ENCODE data around the gene DOP1A.
A peak's percentile ranks its signal among the peaks of the same experiment; 100 is the strongest.

DNA sequence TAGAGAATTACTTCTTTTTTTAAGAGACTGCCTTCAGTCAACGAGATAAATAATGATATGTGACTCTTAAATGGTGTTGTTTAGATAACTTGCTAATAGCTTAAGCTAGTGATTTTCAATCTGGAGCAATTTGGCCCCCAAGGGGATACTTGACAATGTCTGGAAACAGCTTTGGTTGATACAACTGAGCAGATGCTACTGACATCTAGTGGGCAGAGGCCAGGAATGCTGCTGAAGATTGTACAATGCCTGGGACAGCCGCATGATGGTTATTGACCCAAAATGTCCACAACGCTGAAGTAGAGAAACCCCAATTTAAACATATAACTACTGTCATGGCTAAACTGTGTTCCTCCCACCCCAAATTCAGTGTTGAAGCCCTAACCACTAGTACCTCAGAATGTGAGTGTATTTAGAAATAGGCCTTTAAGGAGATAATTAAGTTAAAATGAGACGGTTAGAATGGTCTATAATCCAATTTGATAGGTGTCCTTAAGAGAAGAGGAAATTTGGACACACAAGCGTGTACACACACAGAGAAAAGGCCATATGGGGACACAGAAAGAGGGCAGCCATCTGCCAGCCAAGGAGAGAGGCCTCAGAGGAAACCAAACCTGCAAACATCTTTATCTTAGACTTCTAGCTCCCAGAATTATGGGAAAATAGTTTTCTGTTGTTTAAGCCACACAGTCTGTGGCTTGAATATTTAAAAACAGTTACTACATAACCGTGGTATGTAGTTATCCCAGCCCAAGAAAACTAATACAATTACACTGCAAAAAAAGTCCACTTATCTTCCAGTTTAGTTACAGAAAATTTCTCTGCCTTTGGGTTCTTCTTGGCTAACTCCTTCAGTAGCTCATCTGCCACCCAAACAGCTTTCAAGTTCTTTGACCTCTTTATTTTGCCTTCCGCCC lies 147.9 kb downstream of the DOP1A start:
- TF ChIP-seq, protein P1, sequence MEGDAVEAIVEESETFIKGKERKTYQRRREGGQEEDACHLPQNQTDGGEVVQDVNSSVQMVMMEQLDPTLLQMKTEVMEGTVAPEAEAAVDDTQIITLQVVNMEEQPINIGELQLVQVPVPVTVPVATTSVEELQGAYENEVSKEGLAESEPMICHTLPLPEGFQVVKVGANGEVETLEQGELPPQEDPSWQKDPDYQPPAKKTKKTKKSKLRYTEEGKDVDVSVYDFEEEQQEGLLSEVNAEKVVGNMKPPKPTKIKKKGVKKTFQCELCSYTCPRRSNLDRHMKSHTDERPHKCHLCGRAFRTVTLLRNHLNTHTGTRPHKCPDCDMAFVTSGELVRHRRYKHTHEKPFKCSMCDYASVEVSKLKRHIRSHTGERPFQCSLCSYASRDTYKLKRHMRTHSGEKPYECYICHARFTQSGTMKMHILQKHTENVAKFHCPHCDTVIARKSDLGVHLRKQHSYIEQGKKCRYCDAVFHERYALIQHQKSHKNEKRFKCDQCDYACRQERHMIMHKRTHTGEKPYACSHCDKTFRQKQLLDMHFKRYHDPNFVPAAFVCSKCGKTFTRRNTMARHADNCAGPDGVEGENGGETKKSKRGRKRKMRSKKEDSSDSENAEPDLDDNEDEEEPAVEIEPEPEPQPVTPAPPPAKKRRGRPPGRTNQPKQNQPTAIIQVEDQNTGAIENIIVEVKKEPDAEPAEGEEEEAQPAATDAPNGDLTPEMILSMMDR (IDR thresholded peaks at IDR 0.05): peak in 5 of 6 experiments; percentile 51 to 79 (median 74)
- TF ChIP-seq POLR2A (IDR thresholded peaks at IDR 0.05): no peak

Measured in Peyer's patch (tissue), 4 donors.